RWPE1 (cell line): Measurements from ENCODE around the gene SMIM27.
"Not testable (repeated sequence)": the region's sequence is repeated elsewhere in the genome, so short reads cannot be mapped to it uniquely, and the experiment has no call there.

Experiments used
- CTCF ChIA-PET: fragments of 350-600 bp; sonication (Branson Sonifier 250); formaldehyde crosslinking; extraction: SDS; loops from one replicate; lab custom pipeline; 2021; lab: Yijun Ruan, JAX
- POLR2A ChIA-PET: fragments of 400-600 bp; formaldehyde crosslinking; extraction: SDS; loops from one replicate; lab custom pipeline; 2020; ENCODE audit warnings: antibody characterized with exemption; ENCODE audit not compliant: low non-redundant PET; lab: Yijun Ruan, JAX
- DNase-seq: peaks from one replicate; pipeline ENCODE4 v3.0.0; 2012; ENCODE audit warnings: low spot score
- H3K27ac ChIP-seq: fragments of 450-650 bp; 2 replicates; pipeline ENCODE4 v1.5.1; 2017
- CTCF ChIP-seq: fragments of 450-650 bp; conservative IDR thresholded peaks from 2 replicates; pipeline ENCODE4 v1.5.1; 2017; ENCODE audit warnings: low read depth, mild to moderate bottlenecking

Gene SMIM27

GRCh38 chr9:32533336-32533735, 18.8 kb upstream of the SMIM27 start:
- CTCF ChIA-PET = interaction anchor here (0.6 kb wide), 1 partner anchor 139 kb away, joined by 3 read pairs; no protein-coding TSS in a partner anchor

GRCh38 chr9:32533816-32534215, 18.3 kb upstream of the SMIM27 start:
- H3K27ac ChIP-seq = no peak overlapping the region
- DNase-seq = no peak
- POLR2A ChIA-PET = no interaction called here
- CTCF ChIA-PET = no interaction called here
- no peak for TF ChIP-seq CTCF

More at GRCh38 chr9:32533336-32533735, 18.8 kb upstream of the SMIM27 start:
- no peak for TF ChIP-seq CTCF
- no peak overlapping the region for H3K27ac ChIP-seq
- POLR2A ChIA-PET = no interaction called here
- no peak for DNase-seq

GRCh38 chr9:32543047-32543446, 9.1 kb upstream of the SMIM27 start:
- no peak overlapping the region for H3K27ac ChIP-seq
- DNase-seq = no peak
- POLR2A ChIA-PET = no interaction called here
- TF ChIP-seq CTCF = no peak
- CTCF ChIA-PET = no interaction called here

GRCh38 chr9:32545884-32546283, 6.2 kb upstream of the SMIM27 start:
- TF ChIP-seq CTCF = no peak
- POLR2A ChIA-PET = no interaction called here
- CTCF ChIA-PET = interaction anchor here (0.6 to 0.7 kb wide), 2 partner anchors 15 to 479 kb away, joined by 3 read pairs; no protein-coding TSS in a partner anchor
- H3K27ac ChIP-seq = no peak overlapping the region
- no peak for DNase-seq

GRCh38 chr9:32548213-32548612, 3.9 kb upstream of the SMIM27 start:
- CTCF ChIA-PET = interaction anchor here (2.7 kb wide), 1 partner anchor 170 kb away, joined by 9 read pairs; no protein-coding TSS in a partner anchor
- H3K27ac ChIP-seq, POLR2A ChIA-PET, DNase-seq: not testable (repeated sequence)

GRCh38 chr9:32550150-32550561, 2.0 kb upstream of the SMIM27 start:
- no peak for TF ChIP-seq CTCF
- peak overlapping the region; percentile 93 for H3K27ac ChIP-seq
- CTCF ChIA-PET = interaction anchor here (0.7 to 2.7 kb wide), 3 partner anchors 14 to 172 kb away, joined by 4 to 9 read pairs (median 9); no protein-coding TSS in a partner anchor
- POLR2A ChIA-PET = no interaction called here
- DNase-seq = peak; percentile 18

- ChIA-PET CTCF (interaction anchor here (2.1 to 2.7 kb wide), 2 partner anchors 21 to 172 kb away, joined by 9 read pairs; no protein-coding TSS in a partner anchor), POLR2A (no interaction called here)
- H3K27ac ChIP-seq = peak overlapping the region; percentile 93
- DNase-seq = peak; percentile 98
- peak; percentile 52 for TF ChIP-seq CTCF
Measured at GRCh38 chr9:32550562-32551275, 1.4 kb upstream of the SMIM27 start.
